ENCODE data around the gene DDX28. TPM values are rescaled to one million over a fixed set of nuclear protein-coding genes. Genes with fewer than 3 reads are reported as not detected.

DDX28 gene
- total and polyA plus RNA-seq, 9 of the 15 experiments (the other 6 are each of a cell fraction or from before 2014, with no cell fraction given) = 2.8 to 24.5 (median 15.9) TPM

DNA sequence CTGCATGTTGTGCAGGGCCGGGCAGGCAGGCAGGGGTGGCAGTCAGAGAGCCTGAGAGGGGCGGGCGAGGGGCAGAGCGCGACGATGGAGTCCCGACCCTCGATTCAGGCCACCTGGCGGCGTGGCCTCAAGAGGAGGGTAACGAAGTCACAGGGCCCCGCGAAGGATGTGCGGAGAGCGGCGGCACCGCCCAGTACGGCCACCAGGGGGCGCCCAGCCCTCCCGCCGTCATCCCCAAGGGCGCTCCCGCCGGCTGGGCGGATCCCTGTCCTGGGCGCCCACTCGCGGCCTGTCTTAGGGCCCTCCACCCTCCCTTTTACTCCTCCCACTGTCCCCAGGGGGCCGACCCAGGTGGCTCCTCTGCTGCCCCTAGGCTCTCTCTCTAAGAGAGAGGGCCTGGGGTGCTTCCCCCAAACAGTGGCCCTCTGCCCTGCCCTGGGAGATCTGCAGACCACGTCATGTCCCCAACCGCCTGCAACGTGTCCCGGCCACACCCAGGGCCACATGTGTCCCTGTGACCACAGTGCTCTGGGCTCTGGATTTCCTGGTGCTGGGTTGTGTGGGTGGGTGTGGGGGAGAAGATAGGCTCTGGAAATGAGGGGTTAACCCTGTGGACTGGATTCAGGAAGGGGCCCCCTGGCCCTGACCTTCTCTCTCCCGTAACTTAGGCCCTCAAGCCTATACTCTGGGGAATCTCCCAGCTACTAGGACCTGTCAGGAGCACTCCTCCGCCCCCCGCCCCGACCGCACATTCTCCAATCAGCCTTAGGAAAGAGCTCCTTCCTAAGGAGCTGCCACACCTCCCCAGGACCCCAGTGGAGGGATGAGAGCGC lies 29.6 kb downstream of the DDX28 start:
- in situ Hi-C loops (cut with MboI) = loop anchor here (10.0 kb wide), 1 partner anchor 321 kb away; the partner anchor contains the start of genes PRMT7 and SLC7A6OS
- intact Hi-C loops (cut with micrococcal nuclease) = loop anchor here (1.0 kb wide), 2 partner anchors 47 to 236 kb away; no protein-coding TSS in a partner anchor
- Histone ChIP-seq H3K9me1 (ENCODE audit: control insufficient read depth, insufficient read depth, low read length) (no peaks in the 10 kb centered on the region), H3K4me1 (replicated peaks in 1 of 2; ENCODE audit: control insufficient read depth in 2 of 2, insufficient read depth in 2 of 2, low read length in 2 of 2) (peaks cover 15 to 36% of the 10 kb centered on the region in 2 experiments), H3K36me3 (ENCODE audit: control insufficient read depth, insufficient read depth, low read length) (no peaks in the 10 kb centered on the region), H3K9me3 (replicated peaks; ENCODE audit: control insufficient read depth, insufficient read depth, low read depth, low read length) (no peaks in the 10 kb centered on the region), H3K4me2 (ENCODE audit: insufficient read depth, low read length) (peak overlapping the region; percentile 62), H3K27ac (ENCODE audit: extremely low read depth, low read depth, low read length) (peak overlapping the region; percentile 89), H3K4me3 (0 out of 2 replicates have a peak overlapping the region, but pooled peaks have one; percentile 3), H3K9ac (ENCODE audit: insufficient read depth in 1 of 2, low read depth in 2 of 2, low read length in 2 of 2) (peak overlapping the region; percentile 71 to 87), H3K79me2 (ENCODE audit: control insufficient read depth, insufficient read depth, low read length) (no peaks in the 10 kb centered on the region), H4K20me1 (replicated peaks; ENCODE audit: control insufficient read depth, insufficient read depth, low read length) (no peaks in the 10 kb centered on the region), H3K27me3 (ENCODE audit: control insufficient read depth in 2 of 2, insufficient read depth in 2 of 2, low read length in 2 of 2) (no peaks in the 10 kb centered on the region), H2AFZ (ENCODE audit: low read depth, low read length) (peak overlapping the region; percentile 91)
- FAIRE-seq (peak; percentile 84), ATAC-seq (peak; percentile 95), DNase-seq (ENCODE audit: extremely low read depth in 1 of 4, low spot score in 3 of 4) (peak; percentile 92 to 96 (median 94))
- WGBS (ENCODE audit: insufficient coverage, low coverage, missing lambda C conversion rate) = 9% methylated on average over 39 of the region's 39 CpGs
- BruUV-seq (replicated peaks) = no TSS peak
- CTCF ChIA-PET (ENCODE audit: low intra/inter-chr PET ratio) = interaction anchor here (0.6 to 2.1 kb wide), 5 partner anchors 9 to 236 kb away, joined by 3 to 18 read pairs (median 5); no protein-coding TSS in a partner anchor
- POLR2A ChIA-PET = interaction anchor here (1.0 to 1.4 kb wide), 3 partner anchors 8 to 20 kb away, joined by 3 to 4 read pairs (median 3); no protein-coding TSS in a partner anchor
- TF ChIP-seq CHAMP1 (IDR thresholded peaks at IDR 0.05) = no peak
- TF ChIP-seq ESRRA (IDR thresholded peaks at IDR 0.05; ENCODE audit: borderline replicate concordance, low read depth) = peak; percentile 64; the same call in 1 of the 2 replicates
- no peak for TF ChIP-seq ZNF584 (CRISPR knock-in tag; IDR thresholded peaks at IDR 0.05; ENCODE audit: low read depth)
- TF ChIP-seq ZNF785 (CRISPR knock-in tag; IDR thresholded peaks at IDR 0.05) = no peak
- TF ChIP-seq, protein P1, sequence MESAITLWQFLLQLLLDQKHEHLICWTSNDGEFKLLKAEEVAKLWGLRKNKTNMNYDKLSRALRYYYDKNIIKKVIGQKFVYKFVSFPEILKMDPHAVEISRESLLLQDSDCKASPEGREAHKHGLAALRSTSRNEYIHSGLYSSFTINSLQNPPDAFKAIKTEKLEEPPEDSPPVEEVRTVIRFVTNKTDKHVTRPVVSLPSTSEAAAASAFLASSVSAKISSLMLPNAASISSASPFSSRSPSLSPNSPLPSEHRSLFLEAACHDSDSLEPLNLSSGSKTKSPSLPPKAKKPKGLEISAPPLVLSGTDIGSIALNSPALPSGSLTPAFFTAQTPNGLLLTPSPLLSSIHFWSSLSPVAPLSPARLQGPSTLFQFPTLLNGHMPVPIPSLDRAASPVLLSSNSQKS (CRISPR knock-in tag; IDR thresholded peaks at IDR 0.05) = 0 out of 2 replicates have a peak, but pooled peaks have one; percentile 27
- peak; percentile 51; the same call in 1 of the 2 replicates for TF ChIP-seq KLF13 (tag; IDR thresholded peaks at IDR 0.05; ENCODE audit: borderline replicate concordance, low read depth)
- peak in 1 of 2 experiments; percentile 82; a peak in 1 of 3 replicates for TF ChIP-seq CBX3 (IDR thresholded peaks at IDR 0.05; ENCODE audit: borderline replicate concordance in 1 of 2, low read length in 2 of 2)
- no peak for TF ChIP-seq HSF4 (CRISPR knock-in tag; IDR thresholded peaks at IDR 0.05; ENCODE audit: borderline replicate concordance)
- TF ChIP-seq MXI1 (IDR thresholded peaks at IDR 0.05; ENCODE audit: low read depth, low read length) = no peak
- TF ChIP-seq ZNF76 (CRISPR knock-in tag; IDR thresholded peaks at IDR 0.05; ENCODE audit: borderline replicate concordance) = peak; percentile 77; the same call in 1 of the 2 replicates
- no peak for TF ChIP-seq NR4A1 (CRISPR knock-in tag; IDR thresholded peaks at IDR 0.05)
- peak; percentile 76; the same call in 1 of the 2 replicates for TF ChIP-seq NR4A1 (tag; IDR thresholded peaks at IDR 0.05)
- peak; percentile 37; the same call in 1 of the 2 replicates for TF ChIP-seq PML (IDR thresholded peaks at IDR 0.05; ENCODE audit: low read length)
- TF ChIP-seq CEBPB (tag; IDR thresholded peaks at IDR 0.05) = no peak
- no peak for TF ChIP-seq EHMT2 (IDR thresholded peaks at IDR 0.05)
- TF ChIP-seq ZNF274 (IDR thresholded peaks at IDR 0.05; ENCODE audit: borderline replicate concordance, low read depth, low read length) = no peak
- no peak for TF ChIP-seq ZNF197 (CRISPR knock-in tag; IDR thresholded peaks at IDR 0.05; ENCODE audit: low read depth)
- TF ChIP-seq RFX1 (IDR thresholded peaks at IDR 0.05) = no peak
- no peak for TF ChIP-seq ZNF217 (CRISPR knock-in tag; IDR thresholded peaks at IDR 0.05)

Measured in K562 (cell line).